Astrocyte (in vitro differentiated cells and primary cell): Measurements from ENCODE around the gene OCA2. TPM values are rescaled to one million over a fixed set of nuclear protein-coding genes. Genes with fewer than 3 reads are reported as not detected.

Experiments used
- DNase-seq: peaks from one replicate; pipeline ENCODE4 v3.0.0-alpha.2; 2010; ENCODE audit warnings: low read depth
- FAIRE-seq: peaks from 2 replicates; lab custom pipeline; 2011; peaks lifted over from hg19 to GRCh38; lab: Jason Lieb, UNC
- H2AFZ ChIP-seq: 2 replicates; pipeline ENCODE4 v1.6.0; 2012; ENCODE audit warnings: low read depth, low read length, inconsistent platforms
- H3K27ac ChIP-seq: 2 replicates; pipeline ENCODE4 v1.5.1; 2011; ENCODE audit warnings: low read depth, low read length, inconsistent platforms
- H3K27me3 ChIP-seq: 2 replicates; pipeline ENCODE4 v1.6.0; 2011; ENCODE audit warnings: low read length, inconsistent platforms; ENCODE audit not compliant: insufficient read depth
- H3K36me3 ChIP-seq: 2 replicates; pipeline ENCODE4 v1.5.1; 2011; ENCODE audit warnings: low read length, inconsistent platforms; ENCODE audit not compliant: insufficient read depth
- H3K4me1 ChIP-seq: 2 replicates; pipeline ENCODE4 v1.5.1; 2011; ENCODE audit warnings: low read length, inconsistent platforms; ENCODE audit not compliant: insufficient read depth
- H3K4me2 ChIP-seq: 2 replicates; pipeline ENCODE4 v1.6.0; 2012; ENCODE audit warnings: low read length, inconsistent platforms
- H3K4me3 ChIP-seq: 2 replicates; pipeline ENCODE4 v1.5.1; 2011; ENCODE audit warnings: low read depth, mild to moderate bottlenecking, low read length, inconsistent platforms; ENCODE audit not compliant: insufficient read depth
- H3K79me2 ChIP-seq: 2 replicates; pipeline ENCODE4 v1.6.0; 2012; ENCODE audit warnings: mild to moderate bottlenecking, low read length, inconsistent platforms; ENCODE audit not compliant: insufficient read depth
- H3K9ac ChIP-seq: 2 replicates; pipeline ENCODE4 v1.6.0; 2012; ENCODE audit warnings: mild to moderate bottlenecking, low read length, inconsistent platforms
- H3K9me3 ChIP-seq: 2 replicates; pipeline ENCODE4 v1.5.1; 2012; ENCODE audit warnings: low read depth, mild to moderate bottlenecking, low read length, inconsistent platforms; ENCODE audit not compliant: insufficient read depth
- H4K20me1 ChIP-seq: 2 replicates; pipeline ENCODE4 v1.6.0; 2012; ENCODE audit warnings: low read length, inconsistent platforms; ENCODE audit not compliant: insufficient read depth
- H3K27ac Mint-ChIP-seq: one replicate; pipeline ENCODE4 v1.8.0; 2021; ENCODE audit warnings: mild to moderate bottlenecking, mixed read lengths; ENCODE audit not compliant: unreplicated experiment
- H3K27me3 Mint-ChIP-seq: one replicate; pipeline ENCODE4 v1.8.0; 2021; ENCODE audit warnings: low read depth, mixed read lengths; ENCODE audit not compliant: unreplicated experiment
- H3K36me3 Mint-ChIP-seq: one replicate; pipeline ENCODE4 v1.8.0; 2021; ENCODE audit warnings: low read depth, mixed read lengths; ENCODE audit not compliant: unreplicated experiment
- H3K4me1 Mint-ChIP-seq: one replicate; pipeline ENCODE4 v1.8.0; 2021; ENCODE audit warnings: low read depth, mixed read lengths; ENCODE audit not compliant: unreplicated experiment
- H3K4me3 Mint-ChIP-seq: one replicate; pipeline ENCODE4 v1.8.0; 2021; ENCODE audit warnings: mild to moderate bottlenecking, moderate library complexity, mixed read lengths; ENCODE audit not compliant: unreplicated experiment
- H3K9me3 Mint-ChIP-seq: one replicate; pipeline ENCODE4 v1.8.0; 2021; ENCODE audit warnings: mild to moderate bottlenecking, mixed read lengths; ENCODE audit not compliant: unreplicated experiment
- CTCF ChIP-seq: IDR thresholded peaks from 2 replicates; pipeline ENCODE4 v1.5.1; 2011; ENCODE audit warnings: low read depth, mild to moderate bottlenecking, inconsistent platforms, low read length, moderate library complexity; ENCODE audit not compliant: insufficient read depth
- EZH2 ChIP-seq: IDR thresholded peaks from 2 replicates; pipeline ENCODE4 v1.6.1; 2012; ENCODE audit warnings: mild to moderate bottlenecking, low read length, inconsistent platforms; ENCODE audit not compliant: insufficient read depth
- total RNA-seq: library from RNA; stranded (reverse); gene quantifications from 2 replicates; pipeline ENCODE4 v1.2.1, GENCODE V29; 2021

Gene OCA2
- total RNA-seq, 1 donor from 2014 or later, result 2.9 TPM

GRCh38 chr15:27804569-27805260, 294.4 kb downstream of the OCA2 start:
- Histone ChIP-seq H3K4me2 (no peak overlapping the region), H3K4me1 (no peaks in the 10 kb centered on the region), H3K9me3 (no peaks in the 10 kb centered on the region), H3K9ac (no peak overlapping the region), H3K4me3 (no peak overlapping the region), H3K36me3 (no peaks in the 10 kb centered on the region), H3K27ac (no peak overlapping the region), H3K79me2 (no peaks in the 10 kb centered on the region), H2AFZ (no peak overlapping the region), H3K27me3 (no peaks in the 10 kb centered on the region), H4K20me1 (no peaks in the 10 kb centered on the region)
- DNase-seq, result no peak
- Mint-ChIP-seq H3K36me3 (no peaks in the 10 kb centered on the region), H3K9me3 (peaks cover 4% of the 10 kb centered on the region), H3K4me3 (no peak overlapping the region), H3K27ac (no peak overlapping the region), H3K27me3 (no peaks in the 10 kb centered on the region), H3K4me1 (no peaks in the 10 kb centered on the region)
- no peak for FAIRE-seq
- TF ChIP-seq EZH2 (no peak), CTCF (no peak)

- DNase-seq, result no peak
- TF ChIP-seq CTCF (no peak), EZH2 (no peak)
- FAIRE-seq, result no peak
- Histone ChIP-seq H3K27me3 (no peaks in the 10 kb centered on the region), H3K4me1 (no peaks in the 10 kb centered on the region), H3K9ac (no peak overlapping the region), H3K4me2 (no peak overlapping the region), H3K4me3 (no peak overlapping the region), H2AFZ (no peak overlapping the region), H3K27ac (no peak overlapping the region), H4K20me1 (no peaks in the 10 kb centered on the region), H3K79me2 (no peaks in the 10 kb centered on the region), H3K9me3 (no peaks in the 10 kb centered on the region), H3K36me3 (no peaks in the 10 kb centered on the region)
- Mint-ChIP-seq H3K27me3 (peaks cover 13% of the 10 kb centered on the region), H3K27ac (no peak overlapping the region), H3K36me3 (no peaks in the 10 kb centered on the region), H3K4me1 (no peaks in the 10 kb centered on the region), H3K9me3 (peaks cover 2% of the 10 kb centered on the region), H3K4me3 (no peak overlapping the region)
Observed at GRCh38 chr15:27798807-27799206, 300.3 kb downstream of the OCA2 start.

- H3K4me3 ChIP-seq, result no peak overlapping the region
- no peak overlapping the region for H3K4me2 ChIP-seq
- FAIRE-seq (no peak), DNase-seq (no peak)
- no peak for TF ChIP-seq CTCF
- no peaks in the 10 kb centered on the region for H4K20me1 ChIP-seq
- no peaks in the 10 kb centered on the region for H3K36me3 ChIP-seq
- no peaks in the 10 kb centered on the region for H3K36me3 Mint-ChIP-seq
- H3K4me1 ChIP-seq, result no peaks in the 10 kb centered on the region
- peaks cover 2% of the 10 kb centered on the region for H3K9me3 Mint-ChIP-seq
- H3K27me3 ChIP-seq, result no peaks in the 10 kb centered on the region
- no peak overlapping the region for H3K27ac Mint-ChIP-seq
- no peaks in the 10 kb centered on the region for H3K9me3 ChIP-seq
- no peaks in the 10 kb centered on the region for H3K4me1 Mint-ChIP-seq
- H3K27me3 Mint-ChIP-seq, result peaks cover 13% of the 10 kb centered on the region
- no peak overlapping the region for H2AFZ ChIP-seq
- no peak overlapping the region for H3K4me3 Mint-ChIP-seq
- H3K9ac ChIP-seq, result no peak overlapping the region
- no peak overlapping the region for H3K27ac ChIP-seq
- H3K79me2 ChIP-seq, result no peaks in the 10 kb centered on the region
Observed at GRCh38 chr15:27797765-27798164, 301.4 kb downstream of the OCA2 start.
